ENCODE measurements around the gene TJAP1.

Gene TJAP1

DNA sequence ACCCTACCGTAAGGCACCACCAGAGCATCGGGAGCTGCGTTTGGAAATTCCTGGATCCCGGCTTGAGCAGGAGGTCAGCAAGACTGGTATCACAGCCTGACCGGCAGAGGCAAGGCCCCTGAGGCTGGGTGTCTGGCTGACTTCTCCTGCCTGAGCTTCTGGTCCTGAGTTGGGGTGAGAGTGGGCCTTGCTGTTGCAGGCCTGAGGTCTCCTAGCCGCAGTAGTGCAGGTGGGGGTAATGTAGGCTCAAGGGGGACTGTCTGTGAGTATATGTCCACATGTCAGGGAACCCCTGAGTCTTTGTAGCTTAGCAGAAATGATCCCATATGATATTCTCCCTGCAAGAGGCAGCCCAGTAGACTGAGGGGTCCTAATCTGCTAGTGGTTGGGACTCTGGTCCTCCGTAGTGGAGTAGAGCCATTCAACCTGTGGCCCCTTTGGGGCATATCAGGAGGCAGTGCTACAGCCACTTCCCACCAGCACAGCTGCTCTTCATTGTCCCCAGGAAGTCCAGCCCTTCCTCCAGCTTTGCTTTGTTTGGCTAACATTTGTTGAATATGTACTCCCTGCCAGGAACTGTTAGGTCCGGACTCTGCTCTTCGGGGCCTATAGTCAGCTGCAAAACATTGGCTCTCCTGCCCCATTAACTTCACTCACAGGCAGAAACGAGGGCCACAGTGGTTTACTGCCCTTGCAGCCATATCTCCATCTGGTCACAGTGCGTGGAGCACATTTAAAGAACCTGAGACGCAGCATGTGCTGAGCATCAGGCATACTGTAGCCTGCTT lies 21.9 kb downstream of the TJAP1 start:
- no peak for DNase-seq
- H3K27ac ChIP-seq (ENCODE audit: insufficient read depth, low read length, poor library complexity, severe bottlenecking) = no peak overlapping the region
- H3K36me3 ChIP-seq (ENCODE audit: control insufficient read depth, insufficient read depth, low read length) = peaks cover 55% of the 10 kb centered on the region
- H3K27me3 ChIP-seq (replicated peaks; ENCODE audit: control insufficient read depth, insufficient read depth, low read length, poor library complexity, severe bottlenecking) = no peaks in the 10 kb centered on the region
- H3K9me3 ChIP-seq (ENCODE audit: control insufficient read depth, low read length) = no peaks in the 10 kb centered on the region
- no peak overlapping the region for H3K4me3 ChIP-seq (ENCODE audit: insufficient read depth, low read depth, low read length, poor library complexity, severe bottlenecking)
- H3K4me1 ChIP-seq (ENCODE audit: control insufficient read depth, insufficient read depth, low read length, poor library complexity, severe bottlenecking) = peaks cover 14% of the 10 kb centered on the region

DNA sequence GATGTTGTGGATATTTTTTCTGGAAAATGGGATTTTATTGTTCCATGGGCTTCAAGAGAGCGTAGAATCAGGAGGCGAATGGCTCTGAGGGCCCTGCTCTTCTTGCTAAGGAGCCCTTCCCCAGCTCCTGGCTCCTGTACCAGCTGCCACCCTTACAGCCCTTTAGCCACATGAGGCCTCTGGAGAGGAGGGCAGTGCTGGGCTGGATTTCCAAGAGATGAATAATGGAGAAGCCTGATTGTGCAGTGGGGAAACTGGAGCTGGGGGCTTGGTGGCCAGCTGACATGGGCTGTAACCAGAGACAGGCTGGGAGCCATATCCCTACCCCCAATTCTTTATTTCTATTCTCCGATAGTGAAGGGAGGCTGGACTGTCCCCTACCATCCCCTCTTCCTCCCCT lies 23.6 kb downstream of the TJAP1 start:
- Histone ChIP-seq H3K4me3 (ENCODE audit: insufficient read depth, low read depth, low read length, poor library complexity, severe bottlenecking) (no peak overlapping the region), H3K36me3 (ENCODE audit: control insufficient read depth, insufficient read depth, low read length) (peaks cover 65% of the 10 kb centered on the region), H3K27ac (ENCODE audit: insufficient read depth, low read length, poor library complexity, severe bottlenecking) (no peak overlapping the region), H3K4me1 (ENCODE audit: control insufficient read depth, insufficient read depth, low read length, poor library complexity, severe bottlenecking) (peaks cover under 1% of the 10 kb centered on the region), H3K27me3 (replicated peaks; ENCODE audit: control insufficient read depth, insufficient read depth, low read length, poor library complexity, severe bottlenecking) (no peaks in the 10 kb centered on the region), H3K9me3 (ENCODE audit: control insufficient read depth, low read length) (no peaks in the 10 kb centered on the region)
- no peak for DNase-seq

DNA sequence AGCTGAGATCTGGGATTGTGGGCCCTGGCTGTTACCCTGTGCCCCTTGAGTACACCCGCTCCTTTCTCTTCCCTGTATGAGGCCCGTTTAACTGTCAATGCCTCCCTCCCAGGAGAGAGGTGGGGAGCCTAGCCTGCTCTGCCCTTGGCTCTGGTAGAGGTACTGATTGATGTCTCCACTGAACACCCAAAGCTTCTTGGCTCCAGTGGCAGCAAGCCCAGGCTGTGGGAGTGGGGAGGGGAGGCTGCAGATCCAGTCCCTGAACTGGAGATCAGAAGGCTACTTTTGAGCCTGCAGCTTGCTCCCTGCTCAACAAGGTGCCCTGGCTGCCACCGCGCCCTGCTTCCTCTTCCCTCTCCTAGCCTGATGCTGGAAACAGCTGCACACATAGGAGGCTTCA lies 25.3 kb downstream of the TJAP1 start:
- H3K27ac ChIP-seq (ENCODE audit: insufficient read depth, low read length, poor library complexity, severe bottlenecking) = no peak overlapping the region
- H3K27me3 ChIP-seq (replicated peaks; ENCODE audit: control insufficient read depth, insufficient read depth, low read length, poor library complexity, severe bottlenecking) = no peaks in the 10 kb centered on the region
- no peaks in the 10 kb centered on the region for H3K9me3 ChIP-seq (ENCODE audit: control insufficient read depth, low read length)
- H3K4me1 ChIP-seq (ENCODE audit: control insufficient read depth, insufficient read depth, low read length, poor library complexity, severe bottlenecking) = no peaks in the 10 kb centered on the region
- H3K4me3 ChIP-seq (ENCODE audit: insufficient read depth, low read depth, low read length, poor library complexity, severe bottlenecking) = no peak overlapping the region
- DNase-seq = no peak
- peaks cover 65% of the 10 kb centered on the region for H3K36me3 ChIP-seq (ENCODE audit: control insufficient read depth, insufficient read depth, low read length)

DNA sequence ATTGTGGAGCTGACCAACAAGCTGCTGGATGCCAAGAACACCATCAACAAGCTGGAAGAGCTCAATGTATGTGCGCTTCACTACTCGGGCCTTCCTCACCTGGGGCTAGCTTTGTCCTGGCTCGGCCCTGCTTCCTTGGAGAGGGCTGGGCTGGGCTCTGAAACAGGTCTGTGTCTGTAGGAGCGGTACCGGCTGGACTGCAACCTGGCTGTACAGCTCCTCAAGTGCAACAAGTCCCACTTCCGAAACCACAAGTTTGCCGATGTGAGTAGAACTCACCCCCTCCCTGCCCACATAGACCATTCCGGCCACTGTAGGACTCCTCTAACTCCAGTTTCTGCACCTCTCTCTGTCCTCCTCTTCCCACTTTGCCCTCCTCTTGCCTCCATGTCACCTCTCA lies 26.1 kb downstream of the TJAP1 start:
- Histone ChIP-seq H3K4me3 (ENCODE audit: insufficient read depth, low read depth, low read length, poor library complexity, severe bottlenecking) (no peak overlapping the region), H3K9me3 (ENCODE audit: control insufficient read depth, low read length) (no peaks in the 10 kb centered on the region), H3K4me1 (ENCODE audit: control insufficient read depth, insufficient read depth, low read length, poor library complexity, severe bottlenecking) (no peaks in the 10 kb centered on the region), H3K36me3 (ENCODE audit: control insufficient read depth, insufficient read depth, low read length) (peaks cover 61% of the 10 kb centered on the region), H3K27ac (ENCODE audit: insufficient read depth, low read length, poor library complexity, severe bottlenecking) (no peak overlapping the region), H3K27me3 (replicated peaks; ENCODE audit: control insufficient read depth, insufficient read depth, low read length, poor library complexity, severe bottlenecking) (peaks cover 2% of the 10 kb centered on the region)
- no peak for DNase-seq

DNA sequence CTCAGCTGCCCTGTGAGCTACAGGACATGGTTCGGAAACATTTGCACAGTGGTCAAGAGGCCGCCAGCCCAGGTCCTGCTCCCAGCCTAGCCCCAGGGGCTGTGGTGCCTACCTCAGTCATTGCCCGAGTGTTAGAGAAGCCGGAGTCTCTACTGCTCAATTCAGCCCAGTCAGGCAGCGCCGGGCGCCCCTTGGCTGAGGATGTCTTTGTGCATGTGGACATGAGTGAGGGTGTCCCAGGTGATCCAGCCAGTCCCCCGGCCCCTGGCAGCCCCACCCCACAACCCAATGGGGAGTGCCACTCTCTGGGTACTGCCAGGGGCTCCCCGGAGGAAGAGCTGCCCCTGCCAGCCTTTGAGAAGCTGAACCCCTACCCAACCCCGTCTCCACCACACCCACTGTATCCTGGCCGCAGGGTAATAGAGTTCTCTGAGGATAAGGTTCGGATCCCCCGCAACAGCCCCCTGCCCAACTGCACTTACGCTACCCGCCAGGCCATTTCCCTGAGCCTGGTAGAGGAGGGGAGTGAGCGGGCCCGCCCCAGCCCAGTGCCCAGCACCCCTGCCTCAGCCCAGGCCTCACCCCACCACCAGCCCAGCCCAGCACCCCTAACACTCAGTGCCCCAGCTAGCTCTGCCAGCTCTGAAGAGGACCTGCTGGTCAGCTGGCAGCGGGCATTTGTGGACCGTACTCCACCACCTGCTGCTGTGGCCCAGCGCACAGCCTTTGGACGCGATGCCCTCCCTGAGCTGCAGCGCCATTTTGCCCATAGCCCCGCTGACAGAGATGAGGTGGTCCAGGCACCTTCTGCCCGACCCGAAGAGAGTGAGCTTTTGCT lies 27.6 kb downstream of the TJAP1 start:
- Histone ChIP-seq H3K9me3 (ENCODE audit: control insufficient read depth, low read length) (no peaks in the 10 kb centered on the region), H3K36me3 (ENCODE audit: control insufficient read depth, insufficient read depth, low read length) (peaks cover 46% of the 10 kb centered on the region), H3K4me3 (ENCODE audit: insufficient read depth, low read depth, low read length, poor library complexity, severe bottlenecking) (no peak overlapping the region), H3K4me1 (ENCODE audit: control insufficient read depth, insufficient read depth, low read length, poor library complexity, severe bottlenecking) (peaks cover 6% of the 10 kb centered on the region), H3K27ac (ENCODE audit: insufficient read depth, low read length, poor library complexity, severe bottlenecking) (no peak overlapping the region), H3K27me3 (replicated peaks; ENCODE audit: control insufficient read depth, insufficient read depth, low read length, poor library complexity, severe bottlenecking) (peaks cover 9% of the 10 kb centered on the region)
- no peak for DNase-seq

DNA sequence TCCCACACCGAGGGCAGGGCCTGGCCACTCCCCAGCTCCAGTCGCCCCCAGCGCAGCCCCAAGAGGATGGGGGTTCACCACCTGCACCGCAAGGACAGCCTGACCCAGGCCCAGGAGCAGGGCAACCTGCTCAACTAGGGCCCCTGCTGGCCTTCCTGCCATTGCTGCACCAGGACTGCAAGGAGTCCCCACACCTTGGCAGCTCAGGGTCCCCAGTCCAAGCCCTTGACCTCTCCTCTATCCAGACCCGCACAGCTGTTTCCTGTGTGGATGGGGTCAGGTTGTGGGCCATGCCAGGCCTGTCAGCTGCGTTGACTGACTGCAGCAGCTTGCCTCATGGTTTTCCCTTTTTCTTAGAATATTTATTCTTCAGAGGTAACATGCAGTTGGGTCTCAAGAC lies 28.3 kb downstream of the TJAP1 start:
- Histone ChIP-seq H3K4me1 (ENCODE audit: control insufficient read depth, insufficient read depth, low read length, poor library complexity, severe bottlenecking) (peaks cover 11% of the 10 kb centered on the region), H3K4me3 (ENCODE audit: insufficient read depth, low read depth, low read length, poor library complexity, severe bottlenecking) (no peak overlapping the region), H3K9me3 (ENCODE audit: control insufficient read depth, low read length) (no peaks in the 10 kb centered on the region), H3K27ac (ENCODE audit: insufficient read depth, low read length, poor library complexity, severe bottlenecking) (peak overlapping the region; percentile 26), H3K27me3 (replicated peaks; ENCODE audit: control insufficient read depth, insufficient read depth, low read length, poor library complexity, severe bottlenecking) (peaks cover 9% of the 10 kb centered on the region), H3K36me3 (ENCODE audit: control insufficient read depth, insufficient read depth, low read length) (peaks cover 38% of the 10 kb centered on the region)
- no peak for DNase-seq

DNA sequence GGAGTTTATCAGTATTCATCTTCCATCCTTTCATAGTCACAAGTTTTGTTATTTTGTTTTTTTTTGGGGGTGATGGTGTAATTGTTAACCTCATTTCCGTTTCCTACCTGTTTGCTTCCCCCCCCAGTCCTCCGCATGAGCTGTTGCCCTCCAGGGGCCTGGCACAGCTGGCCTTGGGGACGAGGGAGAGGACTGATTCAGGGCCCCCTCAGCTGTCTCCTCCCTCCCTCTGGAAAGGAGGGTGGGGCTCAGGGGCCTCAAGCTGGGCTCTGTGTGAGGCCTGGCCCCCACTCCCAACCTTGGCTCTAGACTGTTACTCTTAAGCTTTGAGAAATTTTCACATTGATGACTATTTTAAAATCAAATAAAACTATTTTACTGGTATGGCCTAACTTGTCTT lies 28.8 kb downstream of the TJAP1 start:
- H3K36me3 ChIP-seq (ENCODE audit: control insufficient read depth, insufficient read depth, low read length) = peaks cover 34% of the 10 kb centered on the region
- no peak overlapping the region for H3K4me3 ChIP-seq (ENCODE audit: insufficient read depth, low read depth, low read length, poor library complexity, severe bottlenecking)
- H3K9me3 ChIP-seq (ENCODE audit: control insufficient read depth, low read length) = no peaks in the 10 kb centered on the region
- H3K27me3 ChIP-seq (replicated peaks; ENCODE audit: control insufficient read depth, insufficient read depth, low read length, poor library complexity, severe bottlenecking) = peaks cover 9% of the 10 kb centered on the region
- H3K27ac ChIP-seq (ENCODE audit: insufficient read depth, low read length, poor library complexity, severe bottlenecking) = peak overlapping the region; percentile 26
- H3K4me1 ChIP-seq (ENCODE audit: control insufficient read depth, insufficient read depth, low read length, poor library complexity, severe bottlenecking) = peaks cover 12% of the 10 kb centered on the region
- peak in 1 of 3 donors; percentile 26 for DNase-seq

DNA sequence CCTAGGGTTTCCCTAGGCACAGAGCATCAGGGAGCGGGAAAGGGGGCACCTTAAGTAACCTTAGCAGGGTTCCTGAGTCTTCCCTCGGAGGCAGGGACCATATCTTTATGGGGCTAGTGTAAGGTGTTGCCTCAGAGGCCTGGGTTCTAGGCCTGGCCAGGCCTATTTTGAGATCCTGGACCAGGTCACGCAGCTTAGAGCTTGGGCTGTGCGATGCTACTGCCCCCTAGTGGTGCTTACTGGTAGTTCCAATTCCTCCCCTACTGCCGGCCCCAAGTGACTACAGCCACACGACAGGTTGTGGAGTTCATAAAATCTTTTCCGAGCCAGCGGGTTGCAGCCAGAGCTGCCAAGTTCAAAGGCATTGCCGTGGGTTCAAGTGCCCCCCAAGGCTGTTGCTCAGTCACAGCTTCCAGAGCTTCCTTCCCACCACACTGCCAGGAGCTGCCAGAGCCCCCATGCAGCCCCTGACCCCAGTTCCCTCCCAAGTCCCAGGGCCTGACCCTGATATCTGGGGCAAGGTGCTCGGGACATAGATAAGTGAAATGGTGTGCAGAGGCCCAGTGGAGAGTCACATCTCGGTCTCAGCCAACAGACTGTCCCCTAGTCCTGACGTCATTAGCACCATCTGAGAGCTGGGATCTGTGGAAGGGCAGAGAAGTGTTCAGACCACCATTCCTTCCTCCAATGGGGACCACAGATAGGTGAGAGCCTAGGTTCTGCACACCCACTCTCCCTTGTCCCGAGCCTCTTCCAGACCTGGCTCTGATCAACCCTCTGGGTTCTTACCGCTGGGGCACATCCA lies 29.5 kb downstream of the TJAP1 start:
- Histone ChIP-seq H3K4me3 (ENCODE audit: insufficient read depth, low read depth, low read length, poor library complexity, severe bottlenecking) (no peak overlapping the region), H3K4me1 (ENCODE audit: control insufficient read depth, insufficient read depth, low read length, poor library complexity, severe bottlenecking) (peaks cover 12% of the 10 kb centered on the region), H3K36me3 (ENCODE audit: control insufficient read depth, insufficient read depth, low read length) (peaks cover 36% of the 10 kb centered on the region), H3K27me3 (replicated peaks; ENCODE audit: control insufficient read depth, insufficient read depth, low read length, poor library complexity, severe bottlenecking) (peaks cover 9% of the 10 kb centered on the region), H3K9me3 (ENCODE audit: control insufficient read depth, low read length) (no peaks in the 10 kb centered on the region), H3K27ac (ENCODE audit: insufficient read depth, low read length, poor library complexity, severe bottlenecking) (no peak overlapping the region)
- DNase-seq = peak; percentile 58 to 66 (median 62)

DNA sequence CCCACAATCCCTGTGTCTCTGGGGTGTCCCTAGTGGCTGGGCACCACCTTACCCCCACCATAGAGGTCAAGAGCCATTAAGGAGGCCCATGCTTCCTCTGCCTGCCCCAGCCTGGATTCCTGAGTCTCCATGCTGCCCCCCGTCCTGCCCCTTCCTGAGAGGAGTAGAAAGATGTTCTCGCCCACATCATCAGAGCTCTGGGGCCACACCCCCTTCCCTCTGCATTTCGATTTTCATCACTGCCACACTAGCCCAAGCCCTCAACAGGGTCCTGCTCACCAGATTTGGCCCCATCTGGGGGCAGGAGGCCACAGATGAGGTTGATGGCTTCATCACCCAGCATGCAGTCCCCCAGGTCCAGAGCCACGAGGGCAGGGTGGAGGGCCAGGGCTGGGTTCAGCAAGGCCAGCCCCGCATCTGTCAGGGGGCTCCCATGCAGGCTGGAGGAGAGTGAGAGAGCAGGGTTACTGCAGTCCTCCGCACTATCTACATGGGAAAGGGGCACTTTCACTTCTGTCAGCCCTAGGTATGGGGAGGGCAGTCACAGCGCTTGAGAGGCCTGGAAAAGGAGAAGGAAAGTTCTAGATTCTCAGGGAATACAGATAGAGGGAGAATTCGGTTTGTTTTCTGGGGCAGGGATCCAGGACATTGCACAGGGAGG lies 31.2 kb downstream of the TJAP1 start:
- no peak for DNase-seq
- Histone ChIP-seq H3K27ac (ENCODE audit: insufficient read depth, low read length, poor library complexity, severe bottlenecking) (no peak overlapping the region), H3K36me3 (ENCODE audit: control insufficient read depth, insufficient read depth, low read length) (peaks cover 38% of the 10 kb centered on the region), H3K4me1 (ENCODE audit: control insufficient read depth, insufficient read depth, low read length, poor library complexity, severe bottlenecking) (peaks cover 12% of the 10 kb centered on the region), H3K27me3 (replicated peaks; ENCODE audit: control insufficient read depth, insufficient read depth, low read length, poor library complexity, severe bottlenecking) (peaks cover 9% of the 10 kb centered on the region), H3K9me3 (ENCODE audit: control insufficient read depth, low read length) (no peaks in the 10 kb centered on the region), H3K4me3 (ENCODE audit: insufficient read depth, low read depth, low read length, poor library complexity, severe bottlenecking) (no peak overlapping the region)

Data from effector memory CD4-positive, alpha-beta T cell (primary cell).